Activated CD4-positive, alpha-beta memory T cell treated with anti-CD3 and anti-CD28 coated beads, Interleukin-2, amount 10 ng/mL, durations not matched to agents 7 days and 5 days (primary cell): Measurements from ENCODE around the gene SCGN. TPM values are rescaled to one million over a fixed set of nuclear protein-coding genes. Genes with fewer than 3 reads are reported as not detected.
"Not testable (repeated sequence)": the region's sequence is repeated elsewhere in the genome, so short reads cannot be mapped to it uniquely, and the experiment has no call there.

Experiments
- CTCF ChIA-PET: fragments of 350-600 bp; sonication (Branson Sonifier 250); formaldehyde crosslinking; loops from one replicate; lab custom pipeline; 2021; ENCODE audit warnings: antibody characterized with exemption, inconsistent platforms; lab: Charles Lee
- POLR2A ChIA-PET: fragments of 350-600 bp; sonication (Branson Sonifier 250); formaldehyde crosslinking; loops from one replicate; lab custom pipeline; 2021; ENCODE audit warnings: antibody characterized with exemption; lab: Charles Lee
- DNase-seq: peaks from one replicate; pipeline ENCODE4 v3.0.0-alpha.2; 2020
- H3K27ac Mint-ChIP-seq: one replicate; pipeline ENCODE4 v1.8.0; 2021; ENCODE audit warnings: mild to moderate bottlenecking, mixed read lengths
- H3K27me3 Mint-ChIP-seq: one replicate; pipeline ENCODE4 v1.8.0; 2021; ENCODE audit warnings: mixed read lengths
- H3K36me3 Mint-ChIP-seq: one replicate; pipeline ENCODE4 v1.8.0; 2021; ENCODE audit warnings: low read depth, mixed read lengths
- H3K4me1 Mint-ChIP-seq: one replicate; pipeline ENCODE4 v1.8.0; 2021; ENCODE audit warnings: mixed read lengths
- H3K4me3 Mint-ChIP-seq: one replicate; pipeline ENCODE4 v1.8.0; 2021; ENCODE audit warnings: mild to moderate bottlenecking, mixed read lengths
- H3K9me3 Mint-ChIP-seq: one replicate; pipeline ENCODE4 v1.8.0; 2021; ENCODE audit warnings: mixed read lengths
- total RNA-seq, 2 experiments: library from RNA; stranded (reverse); gene quantifications; one replicate each; pipeline ENCODE4 v1.2.3, GENCODE V29; 2021

Gene SCGN
- total RNA-seq, 2 experiments from 2014 or later: not detected

- Mint-ChIP-seq H3K27ac (no peak overlapping the region), H3K4me1 (no peaks in the 10 kb centered on the region), H3K9me3 (no peaks in the 10 kb centered on the region), H3K27me3 (peaks cover 23% of the 10 kb centered on the region), H3K36me3 (no peaks in the 10 kb centered on the region), H3K4me3 (no peak overlapping the region)
- ChIA-PET CTCF (interaction anchor here (0.6 to 1.3 kb wide), 4 partner anchors 7 to 277 kb away, joined by 3 to 4 read pairs (median 3); no protein-coding TSS in a partner anchor), POLR2A (no interaction called here)
- no peak for DNase-seq
Measured at GRCh38 chr6:25726122-25726911, 74.3 kb downstream of the SCGN start.

GRCh38 chr6:25727028-25727427, 75.0 kb downstream of the SCGN start:
- H3K27me3 Mint-ChIP-seq: peaks cover 23% of the 10 kb centered on the region
- H3K4me3 Mint-ChIP-seq: no peak overlapping the region
- H3K4me1 Mint-ChIP-seq: no peaks in the 10 kb centered on the region
- no peaks in the 10 kb centered on the region for H3K9me3 Mint-ChIP-seq
- ChIA-PET CTCF (interaction anchor here (0.6 to 1.3 kb wide), 4 partner anchors 8 to 276 kb away, joined by 3 to 4 read pairs (median 3); no protein-coding TSS in a partner anchor), POLR2A (no interaction called here)
- no peak for DNase-seq
- no peak overlapping the region for H3K27ac Mint-ChIP-seq
- no peaks in the 10 kb centered on the region for H3K36me3 Mint-ChIP-seq

- no peak for DNase-seq
- Mint-ChIP-seq H3K27me3 (peaks cover 33% of the 10 kb centered on the region), H3K36me3 (no peaks in the 10 kb centered on the region), H3K9me3 (peaks cover 6% of the 10 kb centered on the region), H3K4me1 (no peaks in the 10 kb centered on the region), H3K27ac (no peak overlapping the region), H3K4me3 (no peak overlapping the region)
- CTCF ChIA-PET: interaction anchor here (1.1 to 1.6 kb wide), 2 partner anchors 13 to 15 kb away, joined by 3 to 5 read pairs; no protein-coding TSS in a partner anchor
- POLR2A ChIA-PET: no interaction called here
Measured at GRCh38 chr6:25730907-25731306, 78.9 kb downstream of the SCGN start.

GRCh38 chr6:25731721-25732120, 79.7 kb downstream of the SCGN start:
- H3K27me3 Mint-ChIP-seq: peaks cover 38% of the 10 kb centered on the region
- POLR2A ChIA-PET: no interaction called here
- no peaks in the 10 kb centered on the region for H3K36me3 Mint-ChIP-seq
- no peak overlapping the region for H3K4me3 Mint-ChIP-seq
- no peak for DNase-seq
- peaks cover 6% of the 10 kb centered on the region for H3K9me3 Mint-ChIP-seq
- no peaks in the 10 kb centered on the region for H3K4me1 Mint-ChIP-seq
- H3K27ac Mint-ChIP-seq: no peak overlapping the region
- CTCF ChIA-PET: interaction anchor here (0.9 to 1.1 kb wide), 2 partner anchors 15 to 27 kb away, joined by 3 read pairs; no protein-coding TSS in a partner anchor

- no peaks in the 10 kb centered on the region for H3K4me1 Mint-ChIP-seq
Measured at GRCh38 chr6:25732468-25733198, 80.6 kb downstream of the SCGN start.

GRCh38 chr6:25735261-25735660, 83.2 kb downstream of the SCGN start:
- ChIA-PET CTCF (no interaction called here), POLR2A (no interaction called here)
- Mint-ChIP-seq H3K27me3 (peaks cover 45% of the 10 kb centered on the region), H3K9me3 (peaks cover 13% of the 10 kb centered on the region), H3K36me3 (peaks cover 2% of the 10 kb centered on the region), H3K4me1 (no peaks in the 10 kb centered on the region), H3K4me3 (no peak overlapping the region), H3K27ac (no peak overlapping the region)
- DNase-seq: no peak

More at GRCh38 chr6:25732468-25733198, 80.6 kb downstream of the SCGN start:
- Mint-ChIP-seq H3K27ac (no peak overlapping the region), H3K9me3 (peaks cover 13% of the 10 kb centered on the region), H3K4me3 (no peak overlapping the region), H3K36me3 (peaks cover 2% of the 10 kb centered on the region), H3K27me3 (peaks cover 42% of the 10 kb centered on the region)
- ChIA-PET POLR2A (no interaction called here), CTCF (interaction anchor here (0.7 to 0.9 kb wide), 2 partner anchors 15 to 28 kb away, joined by 3 read pairs; no protein-coding TSS in a partner anchor)
- DNase-seq: no peak

- no peaks in the 10 kb centered on the region for H3K36me3 Mint-ChIP-seq
- no peaks in the 10 kb centered on the region for H3K9me3 Mint-ChIP-seq
- H3K4me1 Mint-ChIP-seq: no peaks in the 10 kb centered on the region
- H3K27me3 Mint-ChIP-seq: peaks cover 5% of the 10 kb centered on the region
- ChIA-PET POLR2A (no interaction called here), CTCF (no interaction called here)
- no peak for DNase-seq
- H3K27ac Mint-ChIP-seq: no peak overlapping the region
- no peak overlapping the region for H3K4me3 Mint-ChIP-seq
Measured at GRCh38 chr6:25743868-25744267, 91.9 kb downstream of the SCGN start.

- H3K36me3 Mint-ChIP-seq: no peaks in the 10 kb centered on the region
- no peak for DNase-seq
- ChIA-PET POLR2A (no interaction called here), CTCF (interaction anchor here (1.3 kb wide), 1 partner anchor 28 kb away, joined by 3 read pairs; no protein-coding TSS in a partner anchor)
- H3K27me3 Mint-ChIP-seq: no peaks in the 10 kb centered on the region
- no peak overlapping the region for H3K27ac Mint-ChIP-seq
- H3K4me3 Mint-ChIP-seq: no peak overlapping the region
- H3K9me3 Mint-ChIP-seq: no peaks in the 10 kb centered on the region
- no peaks in the 10 kb centered on the region for H3K4me1 Mint-ChIP-seq
Measured at GRCh38 chr6:25745836-25746235, 93.8 kb downstream of the SCGN start.

- CTCF ChIA-PET: no interaction called here
- H3K4me3 Mint-ChIP-seq: no peak overlapping the region
Measured at GRCh38 chr6:25746968-25747367, 95.0 kb downstream of the SCGN start.

GRCh38 chr6:25747477-25747876, 95.5 kb downstream of the SCGN start:
- ChIA-PET CTCF (no interaction called here), POLR2A (no interaction called here)
- Mint-ChIP-seq H3K27ac (no peak overlapping the region), H3K4me1 (no peaks in the 10 kb centered on the region), H3K4me3 (no peak overlapping the region), H3K27me3 (no peaks in the 10 kb centered on the region), H3K36me3 (no peaks in the 10 kb centered on the region), H3K9me3 (no peaks in the 10 kb centered on the region)
- DNase-seq: no peak

More at GRCh38 chr6:25746968-25747367, 95.0 kb downstream of the SCGN start:
- no peaks in the 10 kb centered on the region for H3K4me1 Mint-ChIP-seq
- no peak overlapping the region for H3K27ac Mint-ChIP-seq
- no peaks in the 10 kb centered on the region for H3K27me3 Mint-ChIP-seq
- H3K36me3 Mint-ChIP-seq: no peaks in the 10 kb centered on the region
- DNase-seq: no peak
- H3K9me3 Mint-ChIP-seq: no peaks in the 10 kb centered on the region
- POLR2A ChIA-PET: no interaction called here

GRCh38 chr6:25748049-25748448, 96.0 kb downstream of the SCGN start:
- H3K36me3 Mint-ChIP-seq: no peaks in the 10 kb centered on the region
- no peak overlapping the region for H3K4me3 Mint-ChIP-seq
- ChIA-PET POLR2A (no interaction called here), CTCF (no interaction called here)
- H3K27ac Mint-ChIP-seq: no peak overlapping the region
- no peak for DNase-seq
- no peaks in the 10 kb centered on the region for H3K9me3 Mint-ChIP-seq
- H3K27me3 Mint-ChIP-seq: no peaks in the 10 kb centered on the region
- no peaks in the 10 kb centered on the region for H3K4me1 Mint-ChIP-seq

GRCh38 chr6:25748601-25749517, 96.8 kb downstream of the SCGN start:
- H3K27ac Mint-ChIP-seq, DNase-seq, H3K27me3 Mint-ChIP-seq, POLR2A ChIA-PET, H3K9me3 Mint-ChIP-seq, H3K4me1 Mint-ChIP-seq, H3K36me3 Mint-ChIP-seq, H3K4me3 Mint-ChIP-seq, CTCF ChIA-PET: not testable (repeated sequence)
